Effector memory CD4-positive, alpha-beta T cell (primary cell): ENCODE measurements around the gene PAGE1.
"Not testable (repeated sequence)": the region's sequence is repeated elsewhere in the genome, so short reads cannot be mapped to it uniquely, and the experiment has no call there.

ENCODE experiments used
- DNase-seq, 3 donors: peaks; one replicate each; pipeline ENCODE4 v3.0.0-alpha.2; 2020
- H3K27ac ChIP-seq: 2 replicates; pipeline ENCODE4 v1.7.0; 2013; ENCODE audit warnings: mild to moderate bottlenecking, low read length, moderate library complexity; ENCODE audit not compliant: insufficient read depth, poor library complexity, severe bottlenecking
- H3K27me3 ChIP-seq: replicated peaks from 2 replicates; pipeline ENCODE4 v1.7.0; 2013; ENCODE audit warnings: mild to moderate bottlenecking, low read length; ENCODE audit not compliant: insufficient read depth, control insufficient read depth, poor library complexity, severe bottlenecking
- H3K36me3 ChIP-seq: 2 replicates; pipeline ENCODE4 v1.7.0; 2013; ENCODE audit warnings: mild to moderate bottlenecking, low read length, moderate library complexity; ENCODE audit not compliant: control insufficient read depth, insufficient read depth
- H3K4me1 ChIP-seq: 2 replicates; pipeline ENCODE4 v1.7.0; 2013; ENCODE audit warnings: low read length, mild to moderate bottlenecking; ENCODE audit not compliant: control insufficient read depth, insufficient read depth, poor library complexity, severe bottlenecking
- H3K4me3 ChIP-seq: 2 replicates; pipeline ENCODE4 v1.7.0; 2013; ENCODE audit warnings: low read length, low read depth, mild to moderate bottlenecking; ENCODE audit not compliant: insufficient read depth, poor library complexity, severe bottlenecking
- H3K9me3 ChIP-seq: 2 replicates; pipeline ENCODE4 v1.7.0; 2013; ENCODE audit warnings: mild to moderate bottlenecking, low read length, moderate library complexity; ENCODE audit not compliant: control insufficient read depth
- total RNA-seq, 3 donors: gene quantifications; one replicate each; lab custom pipeline; 2026; lab: John Stamatoyannopoulos, UW

The PAGE1 gene, protein sequence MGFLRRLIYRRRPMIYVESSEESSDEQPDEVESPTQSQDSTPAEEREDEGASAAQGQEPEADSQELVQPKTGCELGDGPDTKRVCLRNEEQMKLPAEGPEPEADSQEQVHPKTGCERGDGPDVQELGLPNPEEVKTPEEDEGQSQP
- 0 reads per million in 3 donors for total RNA-seq

DNA sequence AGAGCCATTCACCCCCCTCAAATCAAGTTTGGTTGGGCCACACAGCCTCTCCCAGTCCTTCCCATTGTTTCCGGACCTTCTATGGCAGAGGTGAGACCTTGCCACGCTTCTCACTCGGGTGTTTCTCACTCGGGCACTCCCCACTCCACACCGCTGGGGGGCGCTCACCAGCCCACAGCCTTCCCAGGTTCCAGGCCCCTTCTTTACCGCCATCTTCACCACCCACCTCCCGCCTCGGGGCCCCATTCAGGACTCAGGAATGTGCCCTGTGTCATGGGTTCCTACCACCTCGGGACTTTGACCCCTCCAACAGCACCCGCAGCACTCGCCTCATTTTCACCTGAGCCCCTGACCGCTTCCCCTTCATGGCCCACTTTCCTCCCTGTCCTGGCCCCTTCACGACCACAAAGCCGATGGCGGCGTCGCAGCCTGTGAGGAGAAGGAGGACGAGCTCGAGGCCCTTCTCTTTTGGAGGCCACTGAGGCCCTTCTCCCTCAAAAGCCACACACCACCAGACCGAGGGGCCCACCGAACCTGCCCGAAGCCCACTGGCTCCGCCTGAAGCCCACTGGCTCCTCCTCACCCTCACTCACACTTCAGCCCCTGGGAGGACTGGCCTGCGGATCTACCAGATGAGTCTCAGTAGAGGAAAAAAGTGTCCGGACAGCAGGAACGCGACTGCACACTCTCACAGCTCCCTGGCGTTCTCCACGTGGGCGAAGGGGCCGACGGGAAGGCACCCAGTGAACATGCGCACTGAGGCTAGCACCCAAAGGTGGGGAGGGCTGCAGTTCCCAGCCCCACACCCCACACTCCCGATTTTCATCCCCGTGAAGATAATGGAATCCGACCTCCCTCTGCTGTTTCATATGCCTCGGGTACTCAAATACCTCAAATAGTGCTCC, at the start of gene PAGE1:
TSS of gene PAGE1 (minus strand) at position 709 of the 905 bp plus-strand sequence. CDS start 1,214 bp downstream, outside the sequence.
- Histone ChIP-seq H3K36me3 (no peaks in the 10 kb centered on the region), H3K4me1 (no peaks in the 10 kb centered on the region), H3K4me3 (no peak within 1 kb of the TSS), H3K9me3 (no peaks in the 10 kb centered on the region), H3K27ac (no peak within 1 kb of the TSS), H3K27me3 (no peaks in the 10 kb centered on the region)
- no peak for DNase-seq

DNA sequence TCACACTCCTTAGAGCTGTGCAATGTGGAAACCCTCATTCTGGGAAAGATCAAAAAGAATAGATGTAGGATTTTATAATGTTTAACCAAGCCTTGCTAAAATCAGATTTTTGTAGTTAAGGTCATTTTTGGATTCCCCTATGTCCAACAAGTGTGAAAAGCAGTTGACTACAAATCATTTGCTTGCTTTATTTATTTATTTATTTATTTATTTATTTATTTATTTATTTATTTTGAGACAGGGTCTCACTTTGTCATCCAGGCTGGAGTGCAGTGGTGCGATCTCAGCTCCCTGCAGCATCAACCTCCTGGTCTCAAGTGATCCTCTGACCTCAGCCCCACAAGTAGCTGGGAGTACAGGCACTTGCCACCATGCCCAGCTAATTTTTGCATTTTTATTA, 45.7 kb upstream of the PAGE1 start:
- not testable (repeated sequence) for H3K27me3 ChIP-seq, H3K36me3 ChIP-seq, H3K27ac ChIP-seq, H3K9me3 ChIP-seq, H3K4me1 ChIP-seq, H3K4me3 ChIP-seq, DNase-seq

- no peak overlapping the region for H3K4me3 ChIP-seq
- DNase-seq: no peak
- H3K36me3 ChIP-seq: no peaks in the 10 kb centered on the region
- H3K27ac ChIP-seq: no peak overlapping the region
- H3K9me3 ChIP-seq: no peaks in the 10 kb centered on the region
- no peaks in the 10 kb centered on the region for H3K4me1 ChIP-seq
- H3K27me3 ChIP-seq: no peaks in the 10 kb centered on the region
Measured at GRCh38 chrX:49727847-49728246, 32.1 kb upstream of the PAGE1 start.

DNA sequence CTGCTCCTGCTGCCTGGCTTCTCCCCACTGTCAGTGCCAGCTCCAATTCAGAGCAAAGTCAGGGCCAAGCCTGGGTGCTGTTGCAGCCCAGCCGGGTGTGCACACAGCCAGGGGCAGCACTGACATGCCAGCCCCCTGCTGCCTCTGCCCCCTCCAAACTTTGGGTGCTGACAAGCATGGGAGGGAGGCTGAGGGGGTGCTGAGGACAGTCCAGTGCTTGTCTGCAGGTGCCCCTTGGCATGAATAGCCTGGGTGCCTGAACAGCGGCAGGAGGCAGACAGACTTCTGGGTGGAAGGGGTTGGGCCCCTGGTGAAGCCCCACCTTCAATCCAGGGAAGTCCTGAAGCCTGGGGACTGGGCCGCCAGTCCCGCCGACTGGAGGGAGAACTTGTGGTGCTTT, 31.2 kb upstream of the PAGE1 start:
- Histone ChIP-seq H3K4me3 (no peak overlapping the region), H3K9me3 (no peaks in the 10 kb centered on the region), H3K4me1 (no peaks in the 10 kb centered on the region), H3K36me3 (no peaks in the 10 kb centered on the region), H3K27ac (no peak overlapping the region), H3K27me3 (no peaks in the 10 kb centered on the region)
- DNase-seq: no peak

DNA sequence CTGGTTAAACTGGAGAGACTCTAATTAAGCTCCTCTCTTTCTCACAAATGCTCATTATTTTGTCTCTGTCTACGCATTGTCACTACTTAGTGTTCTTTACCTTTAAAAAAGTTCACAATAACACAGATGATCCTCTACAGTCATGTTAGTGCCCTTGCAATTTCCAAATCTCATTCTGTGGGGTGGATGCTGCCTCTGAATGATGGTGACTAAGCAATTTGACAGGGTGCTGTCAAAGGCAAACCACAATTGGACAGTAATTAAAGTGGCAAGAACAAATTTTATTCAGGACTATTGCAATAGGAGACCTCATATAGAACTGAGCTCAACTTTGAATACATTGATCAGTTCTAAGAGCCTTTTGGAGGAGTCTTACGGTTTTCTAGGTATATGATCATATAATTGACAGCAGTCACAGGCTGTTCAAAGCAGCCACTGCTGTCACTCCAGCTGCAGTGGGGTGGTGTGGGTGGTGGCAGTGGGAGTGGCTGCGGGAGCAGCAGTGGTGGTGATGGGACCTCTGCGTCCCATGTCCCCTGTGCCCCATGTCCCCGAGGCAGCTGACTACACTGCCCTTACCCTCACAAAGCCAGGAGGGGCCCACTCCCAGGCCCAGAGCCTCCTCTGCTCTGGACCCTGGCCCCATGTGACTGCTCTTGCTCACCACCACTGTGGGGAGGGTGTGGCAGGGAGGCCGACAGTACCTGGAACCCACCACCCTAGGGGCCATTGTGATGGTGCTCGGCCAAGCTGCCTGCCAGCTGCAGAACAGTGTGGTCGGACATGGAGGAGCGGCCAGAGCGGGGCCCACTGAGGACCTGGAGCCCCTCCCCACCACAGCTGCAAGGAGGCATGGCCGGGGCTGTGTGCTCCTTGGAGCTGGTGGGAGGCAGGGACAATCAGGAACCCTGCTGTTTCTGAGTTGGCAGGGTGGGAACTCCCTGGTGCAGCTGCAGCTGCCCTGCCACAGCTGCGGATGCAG, 30.4 kb upstream of the PAGE1 start:
- no peaks in the 10 kb centered on the region for H3K4me1 ChIP-seq
- no peak overlapping the region for H3K27ac ChIP-seq
- H3K27me3 ChIP-seq: no peaks in the 10 kb centered on the region
- H3K36me3 ChIP-seq: no peaks in the 10 kb centered on the region
- no peaks in the 10 kb centered on the region for H3K9me3 ChIP-seq
- no peak for DNase-seq
- H3K4me3 ChIP-seq: no peak overlapping the region

GRCh38 chrX:49725401-49725800, 29.6 kb upstream of the PAGE1 start:
- no peaks in the 10 kb centered on the region for H3K27me3 ChIP-seq
- H3K4me3 ChIP-seq: no peak overlapping the region
- H3K27ac ChIP-seq: no peak overlapping the region
- DNase-seq: no peak
- no peaks in the 10 kb centered on the region for H3K4me1 ChIP-seq
- H3K36me3 ChIP-seq: no peaks in the 10 kb centered on the region
- H3K9me3 ChIP-seq: no peaks in the 10 kb centered on the region

DNA sequence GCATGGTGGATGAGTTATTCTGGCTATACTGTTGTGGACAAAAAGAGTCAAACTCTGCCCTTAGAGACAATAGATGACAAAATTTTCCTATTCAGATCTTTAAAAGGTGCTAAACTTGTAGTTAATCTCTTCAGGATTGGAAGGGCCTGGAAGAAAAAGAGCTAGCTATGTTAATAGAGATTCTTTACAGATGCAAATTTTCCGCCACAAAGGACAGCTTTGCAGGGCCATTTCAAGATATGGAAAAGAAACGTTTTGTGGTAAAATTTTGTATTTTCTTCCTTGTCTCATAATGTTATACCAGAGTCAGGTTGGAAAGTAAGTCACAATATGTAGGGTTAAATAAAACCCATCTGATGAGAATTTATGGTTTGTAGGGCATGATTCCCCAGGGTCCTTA, 24.3 kb upstream of the PAGE1 start:
- DNase-seq, H3K4me1 ChIP-seq, H3K27me3 ChIP-seq, H3K27ac ChIP-seq, H3K4me3 ChIP-seq, H3K9me3 ChIP-seq, H3K36me3 ChIP-seq: not testable (repeated sequence)

- no peak overlapping the region for H3K27ac ChIP-seq
- no peaks in the 10 kb centered on the region for H3K36me3 ChIP-seq
- H3K4me3 ChIP-seq: no peak overlapping the region
- DNase-seq: no peak
- H3K27me3 ChIP-seq: no peaks in the 10 kb centered on the region
- H3K4me1 ChIP-seq: no peaks in the 10 kb centered on the region
- no peaks in the 10 kb centered on the region for H3K9me3 ChIP-seq
Measured at GRCh38 chrX:49712577-49712976, 16.8 kb upstream of the PAGE1 start.

DNA sequence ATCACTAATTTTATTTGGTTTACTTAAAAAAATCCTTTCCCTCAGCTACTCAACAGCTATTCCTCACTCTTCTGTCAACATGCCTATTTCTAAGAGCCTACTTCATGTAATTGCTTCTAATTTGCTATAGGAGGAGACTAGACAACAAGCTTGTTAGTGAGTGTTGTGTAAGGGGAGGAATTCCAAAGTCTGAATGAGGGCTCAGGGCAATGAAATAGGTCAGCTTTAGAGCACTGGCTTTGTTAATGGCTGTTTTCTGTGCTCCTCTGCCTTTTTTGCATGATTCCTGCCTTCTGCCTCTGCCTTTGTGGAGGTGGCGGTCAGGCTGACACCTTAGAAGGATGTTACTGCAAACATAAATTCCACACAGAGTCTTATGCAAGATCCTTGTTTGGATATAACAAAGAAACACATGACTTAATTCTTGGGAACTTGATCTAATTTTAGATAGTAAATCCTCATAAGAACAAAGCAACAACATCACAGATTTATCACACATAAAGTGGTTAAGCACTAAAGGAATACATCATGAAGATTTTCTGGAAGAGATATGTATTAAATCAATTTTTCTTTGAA, 15.0 kb upstream of the PAGE1 start:
- Histone ChIP-seq H3K9me3 (no peaks in the 10 kb centered on the region), H3K27me3 (no peaks in the 10 kb centered on the region), H3K4me3 (no peak overlapping the region), H3K36me3 (no peaks in the 10 kb centered on the region), H3K27ac (no peak overlapping the region), H3K4me1 (no peaks in the 10 kb centered on the region)
- DNase-seq: no peak
